Activated CD4-positive, alpha-beta T cell treated with anti-CD3 and anti-CD28 coated beads for 48 hours (primary cell): ENCODE measurements around the gene TRIM5.
"Not testable (repeated sequence)": the region's sequence is repeated elsewhere in the genome, so short reads cannot be mapped to it uniquely, and the experiment has no call there.

Experiments
- DNase-seq: peaks from one replicate; pipeline ENCODE4 v3.0.0-alpha.2; 2020

TRIM5 gene

GRCh38 chr11:5684646-5685362 is at the start of gene TRIM5:
Gene TRIM5, minus strand, starts transcription at chr11:5685074. Its CDS starts 4,897 bp downstream, at chr11:5680177.
- peak; percentile 85 for DNase-seq

- no peak for DNase-seq
Measured at GRCh38 chr11:5727691-5728090, 42.8 kb upstream of the TRIM5 start.

- DNase-seq: no peak
Measured at GRCh38 chr11:5726351-5726750, 41.5 kb upstream of the TRIM5 start.

GRCh38 chr11:5722622-5723021 is 37.7 kb upstream of the TRIM5 start:
- no peak for DNase-seq

GRCh38 chr11:5719703-5720495 is 35.0 kb upstream of the TRIM5 start:
- DNase-seq: no peak

- not testable (repeated sequence) for DNase-seq
Measured at GRCh38 chr11:5716518-5716917, 31.6 kb upstream of the TRIM5 start.

- DNase-seq: no peak
Measured at GRCh38 chr11:5713695-5714094, 28.8 kb upstream of the TRIM5 start.

- no peak for DNase-seq
Measured at GRCh38 chr11:5712507-5712906, 27.6 kb upstream of the TRIM5 start.

GRCh38 chr11:5705688-5706087 is 20.8 kb upstream of the TRIM5 start:
- no peak for DNase-seq

- no peak for DNase-seq
Measured at GRCh38 chr11:5703741-5704536, 19.1 kb upstream of the TRIM5 start.

- no peak for DNase-seq
Measured at GRCh38 chr11:5701055-5701577, 16.2 kb upstream of the TRIM5 start.

- no peak for DNase-seq
Measured at GRCh38 chr11:5700421-5701054, 15.7 kb upstream of the TRIM5 start.

- no peak for DNase-seq
Measured at GRCh38 chr11:5698281-5698680, 13.4 kb upstream of the TRIM5 start.

- no peak for DNase-seq
Measured at GRCh38 chr11:5696210-5696609, 11.3 kb upstream of the TRIM5 start.

GRCh38 chr11:5695580-5695979 is 10.7 kb upstream of the TRIM5 start:
- no peak for DNase-seq

- DNase-seq: no peak
Measured at GRCh38 chr11:5694642-5695041, 9.8 kb upstream of the TRIM5 start.

- DNase-seq: no peak
Measured at GRCh38 chr11:5691964-5692361, 7.1 kb upstream of the TRIM5 start.

GRCh38 chr11:5691238-5691963 is 6.5 kb upstream of the TRIM5 start:
- DNase-seq: not testable (repeated sequence)

GRCh38 chr11:5690736-5691135 is 5.9 kb upstream of the TRIM5 start:
- DNase-seq: no peak

GRCh38 chr11:5690216-5690615 is 5.3 kb upstream of the TRIM5 start:
- DNase-seq: no peak

- peak; percentile 64 for DNase-seq
Measured at GRCh38 chr11:5689551-5689983, 4.7 kb upstream of the TRIM5 start, which contains the start of gene TRIM22. Gene TRIM22, plus strand, starts transcription at chr11:5689790. Its CDS starts 6,443 bp downstream, at chr11:5696233.

- no peak for DNase-seq
Measured at GRCh38 chr11:5688482-5688881, 3.6 kb upstream of the TRIM5 start.
